ENCODE measurements around the gene ZCCHC14.

Gene ZCCHC14

DNA sequence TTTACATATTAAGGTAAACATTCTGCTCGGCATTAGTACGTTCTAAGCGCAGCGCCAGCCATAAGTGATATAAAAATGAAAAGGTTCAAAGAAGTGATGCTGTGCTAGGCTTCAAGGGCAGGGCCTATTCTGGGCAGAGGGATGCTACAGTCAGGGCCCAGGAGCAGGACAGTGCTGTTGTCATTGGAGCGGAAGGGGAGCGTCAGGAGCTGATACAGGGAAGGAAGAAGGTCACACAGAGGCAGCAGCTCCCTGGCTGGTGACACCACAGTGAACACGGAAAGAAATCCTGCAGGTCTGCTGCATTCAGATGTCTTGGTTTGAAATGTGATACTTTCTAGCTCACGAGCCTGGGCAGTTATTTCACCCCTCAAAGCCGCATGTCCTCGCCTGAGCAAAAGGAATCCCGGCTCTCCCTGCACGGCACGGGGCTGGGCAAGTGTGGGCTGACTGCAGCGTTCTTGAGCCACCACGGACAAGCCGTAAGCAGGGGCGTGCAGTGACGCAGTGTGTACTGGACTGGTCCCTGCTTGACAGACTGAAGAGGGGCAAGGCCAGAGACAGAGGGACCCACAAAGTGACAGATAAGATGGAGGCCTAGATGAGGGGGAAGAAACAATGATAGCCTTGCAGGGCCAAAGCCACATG, 41.1 kb downstream of the ZCCHC14 start:
- DNase-seq = no peak

DNA sequence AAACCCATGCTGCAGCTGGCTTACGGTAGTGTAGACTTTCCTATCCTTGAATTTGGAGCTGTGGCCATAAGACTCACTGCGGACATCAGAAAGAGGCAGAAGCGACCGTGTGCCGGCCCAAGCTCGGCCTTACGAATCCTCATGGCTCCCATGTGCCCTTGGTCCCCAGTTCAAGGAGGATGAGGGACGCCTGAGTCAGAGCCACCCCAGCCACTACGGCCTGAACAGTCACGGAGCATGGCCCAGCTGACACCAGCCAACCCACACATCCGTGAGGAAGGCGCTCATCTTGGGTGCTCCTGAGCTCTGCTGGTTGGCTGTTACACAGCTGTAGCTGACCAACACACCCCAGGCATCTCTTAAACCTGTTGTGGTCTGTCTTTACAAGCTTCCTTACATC, 44.0 kb downstream of the ZCCHC14 start:
- no peak for DNase-seq

DNA sequence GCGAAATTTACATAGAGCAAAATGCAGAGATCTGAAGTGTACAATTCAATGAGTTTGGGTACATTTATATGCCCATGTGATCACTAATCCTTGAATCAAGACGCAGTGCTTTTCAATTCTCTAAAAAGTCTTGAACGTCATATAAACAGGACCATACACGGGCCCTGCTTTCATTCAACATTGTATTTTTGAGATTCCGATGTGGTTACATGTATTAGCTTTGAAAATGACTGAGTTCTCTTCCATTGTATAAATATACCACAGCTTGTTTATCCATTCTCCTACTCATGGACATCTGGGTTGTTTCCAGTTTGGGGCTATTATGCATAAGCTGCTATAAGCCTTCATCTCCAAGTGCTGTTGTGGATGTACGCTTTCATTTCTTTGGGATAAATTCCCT, 45.5 kb downstream of the ZCCHC14 start:
- DNase-seq = no peak

DNA sequence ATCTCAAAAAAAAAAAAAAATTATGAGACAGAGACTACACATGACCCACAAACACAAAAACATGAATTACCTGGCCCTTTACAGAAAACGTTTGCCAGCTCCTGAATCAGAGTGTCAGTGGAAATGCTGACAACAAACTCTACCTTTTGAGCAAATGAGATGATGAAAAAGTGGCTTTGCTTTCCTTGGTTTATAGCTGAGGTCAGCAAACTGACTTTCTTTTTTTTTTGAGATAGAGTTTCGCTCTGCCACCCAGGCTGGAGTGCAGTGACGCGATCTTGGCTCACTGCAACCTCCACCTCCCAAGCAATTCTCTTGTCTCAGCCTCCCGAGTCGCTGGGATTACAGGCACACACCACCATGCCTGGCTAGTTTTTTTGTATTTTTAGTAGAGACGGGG, 46.3 kb downstream of the ZCCHC14 start:
- no peak for DNase-seq

DNA sequence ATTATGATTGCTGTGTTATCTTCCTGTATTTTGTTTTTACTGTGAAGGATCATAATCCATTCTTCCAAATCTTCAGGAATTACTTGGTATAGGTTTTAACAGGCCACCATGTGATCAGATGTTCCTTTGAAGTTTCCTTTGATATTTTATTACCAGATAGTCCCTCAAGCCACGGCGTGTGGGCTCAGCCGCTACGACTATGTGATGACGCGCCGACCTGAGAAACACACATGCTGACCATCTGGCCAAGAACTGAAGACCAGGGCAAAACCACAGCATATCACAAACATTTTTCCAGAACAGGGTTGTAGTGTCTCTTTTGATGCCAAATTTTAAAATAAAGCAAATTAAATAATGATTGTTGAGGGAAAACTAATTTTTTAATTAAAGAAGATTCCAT, 47.3 kb downstream of the ZCCHC14 start:
- no peak for DNase-seq

DNA sequence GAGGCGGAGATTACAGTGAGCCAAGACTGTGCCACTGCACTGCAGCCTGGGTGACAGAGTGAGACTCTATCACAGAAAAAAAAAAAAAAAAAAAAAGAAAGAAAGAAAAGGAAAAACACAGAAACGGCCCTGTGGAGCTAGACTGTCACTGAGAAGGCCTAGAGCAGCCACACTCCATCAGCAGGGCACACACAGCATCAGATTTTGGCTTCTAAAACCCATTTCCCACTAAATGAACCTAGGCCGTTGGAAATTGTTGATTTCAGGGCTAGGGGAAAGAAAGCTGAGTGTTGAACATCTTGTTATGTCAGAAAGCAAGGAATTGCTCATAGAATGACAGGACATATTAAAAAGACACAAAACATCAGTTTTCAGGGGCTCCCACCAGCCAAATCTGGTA, 48.9 kb downstream of the ZCCHC14 start:
- no peak for DNase-seq

DNA sequence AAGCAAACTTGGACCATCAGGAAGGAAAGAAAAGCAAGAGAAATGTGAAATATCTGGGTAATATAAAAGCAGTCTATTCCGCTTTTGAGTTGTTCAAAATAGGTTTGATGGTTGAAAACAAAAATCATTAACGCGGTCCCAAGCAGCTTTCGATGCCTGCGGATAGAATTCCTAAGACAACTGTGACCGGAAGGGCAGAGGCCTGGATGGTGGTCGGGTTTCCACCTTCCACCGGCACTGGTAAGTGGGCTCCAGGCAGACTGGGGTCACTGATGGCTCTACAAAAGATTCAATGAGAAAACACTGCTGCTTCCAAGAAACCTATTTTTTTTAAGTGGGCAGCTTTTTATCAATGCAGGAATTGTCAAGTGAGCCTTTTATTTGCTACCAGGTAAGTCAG, 49.8 kb downstream of the ZCCHC14 start:
- no peak for DNase-seq

DNA sequence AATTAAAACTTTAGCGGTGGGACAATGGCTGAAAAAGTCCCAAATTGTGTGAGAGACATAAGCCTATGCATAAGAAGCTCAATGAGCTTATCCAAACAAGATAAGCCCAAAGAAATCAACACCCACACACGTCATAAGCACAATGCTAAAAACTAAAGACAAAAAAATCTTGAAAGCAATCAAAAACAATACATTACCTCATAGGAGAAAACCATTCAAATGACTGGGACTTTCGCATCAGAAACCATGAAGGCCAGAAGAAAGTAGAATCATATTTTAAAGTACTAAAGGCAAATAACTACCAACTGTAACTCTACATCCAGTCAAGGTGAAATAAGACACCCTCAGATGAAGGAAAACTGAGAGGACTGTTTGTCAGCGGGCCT, 50.2 kb downstream of the ZCCHC14 start:
- no peak for DNase-seq

DNA sequence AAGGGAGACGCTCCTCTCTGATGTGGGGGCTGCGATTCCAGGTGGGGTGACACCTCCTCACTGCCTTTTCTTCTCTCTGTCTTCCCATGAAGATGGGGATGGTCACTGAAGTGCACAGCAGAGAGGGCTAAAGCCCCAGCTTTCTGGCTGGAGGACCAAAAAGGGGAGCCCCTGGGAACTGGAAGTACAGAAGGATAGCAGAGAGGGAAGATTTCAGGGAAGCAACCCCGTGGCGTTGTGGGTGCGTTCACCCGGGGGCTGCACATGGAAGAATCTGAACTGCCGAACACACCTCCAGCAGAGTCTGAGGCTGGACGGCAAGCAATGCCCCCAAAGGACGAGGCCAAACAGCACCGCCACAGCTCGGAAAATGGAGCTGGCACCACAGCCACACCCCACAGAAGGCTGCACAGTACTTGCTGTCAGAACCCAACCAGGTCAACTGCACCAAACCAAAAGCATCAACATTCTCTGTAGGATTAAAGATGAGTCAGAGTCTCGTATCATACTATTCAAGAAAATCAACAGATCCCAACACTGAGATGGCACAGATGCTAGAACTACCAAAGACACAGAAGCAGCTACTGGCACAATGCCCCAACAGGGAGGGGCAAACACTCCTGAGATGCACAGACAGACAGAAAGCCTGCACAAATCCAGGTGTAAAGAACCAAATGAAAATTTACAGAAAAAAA, 50.8 kb downstream of the ZCCHC14 start:
- DNase-seq = no peak

DNA sequence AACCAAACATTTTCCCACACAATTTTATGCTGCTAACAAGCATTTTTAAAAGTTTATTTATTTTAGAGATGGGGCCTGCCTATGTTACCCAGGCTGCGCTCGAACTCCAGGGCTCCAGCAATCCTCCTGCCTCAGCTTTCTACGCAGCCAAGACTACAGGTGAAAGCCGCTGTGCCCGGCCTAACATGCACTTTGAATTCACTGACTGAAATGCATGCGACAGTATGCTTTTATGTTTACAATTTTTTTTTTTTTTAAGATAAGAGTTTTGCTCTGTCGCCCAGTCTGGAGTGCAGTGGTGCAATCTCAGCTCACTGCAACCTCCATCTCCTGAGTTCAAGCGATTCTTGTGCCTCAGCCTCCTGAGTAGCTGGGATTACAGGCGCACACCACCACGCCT, 52.9 kb downstream of the ZCCHC14 start:
- no peak for DNase-seq

DNA sequence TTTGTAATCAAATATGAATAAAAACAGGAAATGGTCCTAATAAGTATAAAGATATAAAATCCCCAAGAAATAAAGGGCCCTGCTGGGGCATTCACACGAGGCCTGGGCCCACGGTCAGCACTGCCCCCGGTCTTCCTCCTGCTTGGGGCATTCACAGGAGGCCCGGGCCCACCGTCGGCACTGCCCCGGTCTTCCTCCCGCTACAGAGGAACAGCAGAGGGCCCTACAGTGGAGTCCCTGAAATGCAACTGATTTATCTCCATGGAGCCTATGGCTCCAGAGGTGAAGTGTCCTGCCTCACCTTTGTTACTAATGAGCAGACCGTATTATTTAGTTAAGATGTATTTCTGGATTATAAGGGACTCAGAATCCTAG, 54.2 kb downstream of the ZCCHC14 start:
- DNase-seq = no peak

DNA sequence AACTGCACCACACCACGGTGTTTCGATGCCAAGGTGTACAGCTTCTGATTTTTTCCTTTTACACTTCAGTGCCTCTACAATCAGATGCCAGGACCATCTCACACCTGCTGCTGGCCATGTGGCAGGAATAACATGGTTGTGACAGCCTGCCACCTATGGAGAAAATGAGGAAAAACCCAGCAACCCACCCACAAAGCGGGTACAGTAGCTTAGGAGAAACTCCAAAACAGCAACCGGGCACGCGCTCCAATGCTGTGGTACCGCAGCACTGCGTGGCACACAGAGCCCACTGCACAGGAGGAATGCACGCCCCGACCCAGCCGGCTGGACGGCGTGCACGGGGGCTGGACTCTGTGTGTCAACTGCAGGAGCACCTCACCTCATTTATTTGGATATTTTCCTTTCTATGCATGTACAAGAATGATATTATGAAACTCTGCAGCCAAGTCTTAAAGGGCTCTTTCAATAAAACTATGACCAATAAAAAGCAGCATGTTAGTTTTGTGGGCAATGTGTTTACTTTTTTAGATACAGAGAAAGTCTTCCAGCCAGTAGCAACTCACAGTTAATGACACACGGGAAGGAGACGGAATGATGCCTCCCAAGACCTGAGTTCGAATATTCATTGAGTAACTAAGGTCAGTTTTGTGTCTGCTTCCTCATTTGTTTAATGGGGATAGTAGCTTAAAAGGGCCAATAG, 54.8 kb downstream of the ZCCHC14 start:
- DNase-seq = peak in 1 of 3 experiments; percentile 7

DNA sequence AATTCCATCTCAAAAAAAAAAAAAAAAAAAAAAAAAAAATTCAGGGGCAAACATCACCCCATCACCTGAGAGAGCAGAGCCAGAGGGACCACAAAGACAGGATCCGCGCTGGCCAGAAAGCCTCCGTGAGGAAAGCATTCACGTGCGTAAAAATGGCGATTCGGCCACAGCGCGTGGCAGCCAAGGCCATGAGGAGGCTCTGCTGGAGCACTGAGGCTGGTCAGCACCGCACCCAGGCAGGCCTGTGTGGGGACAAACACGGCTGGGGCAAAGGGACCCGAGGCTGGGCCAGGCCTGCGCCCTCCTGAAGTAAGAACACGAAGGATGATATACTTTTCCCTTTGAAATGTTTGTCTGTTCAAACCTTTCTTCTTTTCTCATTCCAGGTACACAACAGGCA, 55.5 kb downstream of the ZCCHC14 start:
- DNase-seq = no peak

DNA sequence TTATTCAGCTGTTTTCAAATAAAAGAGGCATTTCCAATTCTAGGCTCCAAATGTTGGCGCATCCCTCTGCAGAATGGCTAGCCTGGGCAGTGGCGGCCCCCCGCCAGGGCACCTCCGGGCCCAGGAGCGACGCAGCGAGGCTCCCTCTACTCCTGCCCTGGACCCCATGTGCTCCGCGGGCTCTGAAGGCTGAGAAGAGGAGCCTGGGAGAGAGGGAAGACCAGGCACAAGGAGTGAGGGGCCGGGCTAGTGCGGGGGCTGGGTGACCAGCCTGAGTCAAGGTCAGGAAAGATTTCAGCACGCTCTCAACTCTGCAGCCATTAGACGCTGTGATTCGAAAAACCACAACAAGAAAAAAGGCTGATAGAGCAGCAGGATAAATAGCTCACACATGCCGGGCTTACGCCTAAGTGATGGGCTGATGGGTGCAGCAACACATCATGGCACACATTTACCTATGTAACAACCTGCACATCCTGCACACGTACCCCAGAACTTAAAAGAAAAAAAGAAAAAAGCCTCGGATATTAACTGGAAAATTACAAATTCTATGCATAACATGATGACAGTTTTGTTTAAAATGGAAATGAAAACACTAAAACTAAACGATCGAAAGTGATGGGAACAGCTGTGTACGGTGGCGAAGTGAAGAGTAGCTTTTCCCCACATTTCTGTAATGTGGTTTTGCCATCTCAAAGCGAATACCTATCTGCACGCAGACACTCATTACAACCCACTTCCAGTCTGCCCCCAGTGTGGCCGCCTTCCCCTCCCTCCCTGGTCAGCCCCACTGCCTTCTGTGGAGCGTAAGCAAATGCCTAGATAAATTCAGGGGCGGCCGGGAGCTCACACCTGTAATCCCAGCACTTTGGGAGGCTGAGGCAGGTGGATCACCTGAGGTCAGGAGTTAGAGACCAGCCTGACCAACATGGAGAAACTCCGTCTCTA, 56.3 kb downstream of the ZCCHC14 start:
- no peak for DNase-seq

DNA sequence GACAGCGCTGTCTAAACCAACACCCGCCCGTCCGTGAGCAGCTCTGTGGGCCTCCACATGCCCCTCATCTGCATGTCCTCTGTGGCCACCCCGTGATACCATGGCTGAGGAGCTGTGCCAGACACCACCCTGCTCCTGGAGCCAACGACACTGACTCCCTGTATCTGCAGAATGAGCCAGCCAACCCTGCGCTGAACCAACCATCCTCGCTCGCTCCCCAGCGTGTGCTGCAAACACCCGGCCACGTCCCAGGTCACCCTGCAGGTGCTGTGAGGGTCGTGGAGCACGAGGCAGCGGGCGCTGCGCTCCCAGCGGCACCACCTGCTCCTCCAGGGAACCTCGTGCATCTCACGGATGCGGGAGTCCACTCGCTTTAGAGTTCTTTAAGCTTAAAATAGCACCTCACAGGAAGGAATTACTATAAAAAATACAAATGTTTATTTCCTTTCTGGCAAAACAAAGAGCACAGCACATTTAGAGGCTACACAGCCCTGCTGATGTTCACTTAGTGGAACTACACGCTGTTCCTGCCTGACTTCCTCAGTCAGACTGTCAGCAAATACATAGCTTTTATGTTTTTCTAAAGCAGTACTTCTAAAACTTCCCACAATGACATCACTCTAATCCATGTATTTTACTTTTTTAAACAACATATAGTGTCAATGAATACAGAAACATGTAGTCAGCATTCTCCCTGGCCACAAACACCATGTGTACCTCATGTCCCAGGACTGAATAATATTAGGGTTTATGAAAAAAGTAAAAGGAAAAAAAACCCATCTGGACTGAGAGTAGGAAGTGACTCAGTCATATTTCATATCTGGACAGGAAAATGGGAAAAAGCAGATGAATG, 57.2 kb downstream of the ZCCHC14 start:
- no peak for DNase-seq

DNA sequence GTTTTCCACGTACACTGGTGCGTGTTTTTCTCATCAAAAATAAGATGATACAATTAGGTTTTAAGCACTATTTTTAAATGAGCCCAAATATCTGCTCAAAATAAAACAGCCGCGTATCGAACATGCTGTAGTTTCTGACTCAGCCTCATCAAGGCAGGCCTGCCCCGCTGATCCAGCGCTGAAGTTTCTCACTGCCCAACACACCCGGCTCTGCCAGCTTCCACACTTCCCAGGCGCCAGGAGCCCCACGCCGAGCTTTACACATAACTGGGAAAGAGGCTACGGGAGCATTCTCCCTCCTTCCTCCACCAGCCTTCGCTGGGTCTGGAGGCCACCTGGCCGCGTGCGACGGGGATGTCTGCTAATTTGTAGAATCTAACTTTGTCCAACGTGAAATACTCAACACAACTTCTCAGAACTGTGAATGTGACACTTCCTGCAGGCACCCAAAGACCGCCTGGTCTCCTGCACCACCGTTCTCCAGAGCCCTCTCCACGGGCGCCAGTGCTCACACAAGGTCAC, 58.6 kb downstream of the ZCCHC14 start:
- DNase-seq = no peak

DNA sequence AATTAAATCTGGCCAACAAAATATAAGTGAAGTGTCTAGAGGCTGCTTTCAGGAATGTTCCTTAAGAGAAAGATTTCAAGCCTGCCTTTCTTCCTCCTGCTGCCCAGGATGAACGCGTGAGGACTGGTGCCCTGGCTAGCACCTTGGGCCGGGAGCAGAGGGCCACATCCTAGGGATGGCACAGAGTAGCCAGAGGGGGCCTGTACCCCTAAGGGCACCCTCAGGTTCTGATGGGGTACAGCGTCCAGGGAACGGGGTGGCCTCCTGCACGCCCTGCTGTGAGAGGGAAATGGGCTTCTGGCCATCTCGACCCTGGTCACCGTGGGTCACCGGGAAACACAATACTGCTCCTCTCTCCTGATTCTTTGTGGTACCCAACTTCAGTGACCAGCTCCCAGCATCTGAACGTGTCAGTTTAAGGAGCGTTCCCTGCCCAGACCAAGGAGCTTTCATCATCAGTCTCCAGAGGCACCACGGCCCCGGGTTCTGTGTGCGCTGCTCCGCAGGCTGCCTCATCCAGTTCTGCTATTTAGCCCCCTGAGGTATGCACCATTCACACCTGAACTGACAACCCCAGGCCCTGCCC, 60.4 kb downstream of the ZCCHC14 start:
- no peak for DNase-seq

DNA sequence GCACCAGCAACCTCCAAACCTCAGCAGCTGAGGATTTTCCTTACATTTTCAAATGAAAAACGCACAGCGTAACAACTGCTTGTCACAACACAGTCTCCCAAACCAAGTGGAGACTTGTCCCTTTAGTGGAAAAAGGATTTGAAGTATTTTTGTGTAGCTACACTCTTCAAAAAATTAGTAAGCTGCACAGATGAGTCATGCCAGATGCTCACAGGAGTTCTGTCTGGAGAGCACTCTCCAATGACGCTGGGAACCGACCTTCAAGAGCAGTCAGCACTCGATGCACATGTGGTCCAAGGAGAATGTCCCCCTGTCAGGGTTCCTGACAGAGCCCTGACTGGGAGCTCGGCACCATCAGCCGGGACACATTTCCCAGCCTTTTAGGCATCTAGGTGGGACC, 60.9 kb downstream of the ZCCHC14 start:
- DNase-seq = no peak

DNA sequence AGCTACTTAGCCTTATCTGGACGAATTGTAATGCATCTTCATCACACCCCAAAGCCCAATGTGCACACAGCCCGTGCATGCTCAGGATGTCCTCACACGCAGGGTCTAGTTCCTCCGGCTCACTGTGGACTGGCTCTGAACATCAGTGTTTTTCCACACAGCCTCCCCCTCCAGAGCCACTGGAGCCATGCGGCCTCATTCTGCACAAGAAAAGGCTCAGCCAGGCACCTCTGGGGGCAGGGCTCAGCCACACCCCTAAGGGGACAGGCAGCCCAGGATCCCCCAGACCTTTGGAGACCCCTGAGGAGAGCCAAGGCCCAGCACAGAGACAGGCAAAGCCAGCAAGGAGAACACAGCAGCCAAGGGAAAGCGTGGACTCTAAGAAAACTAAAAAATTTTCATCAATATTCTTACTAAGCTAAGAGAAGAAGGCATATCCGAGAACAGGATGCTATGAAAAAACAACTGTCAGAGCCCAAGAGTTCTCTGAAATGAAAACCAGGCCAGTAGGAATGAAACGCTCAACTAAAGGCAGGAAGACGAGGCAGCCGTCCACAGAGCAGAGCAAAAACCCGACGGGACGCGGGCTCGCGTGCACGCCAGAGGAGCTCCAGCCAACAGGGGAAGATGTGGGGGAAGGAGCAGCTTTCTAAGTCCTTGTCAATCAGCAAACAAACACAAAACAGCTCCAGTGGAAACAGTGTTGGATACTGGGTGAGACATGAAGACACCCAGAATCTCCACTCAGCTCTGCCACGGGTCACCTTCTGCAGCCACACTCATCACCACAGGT, 66.2 kb downstream of the ZCCHC14 start:
- no peak for DNase-seq

DNA sequence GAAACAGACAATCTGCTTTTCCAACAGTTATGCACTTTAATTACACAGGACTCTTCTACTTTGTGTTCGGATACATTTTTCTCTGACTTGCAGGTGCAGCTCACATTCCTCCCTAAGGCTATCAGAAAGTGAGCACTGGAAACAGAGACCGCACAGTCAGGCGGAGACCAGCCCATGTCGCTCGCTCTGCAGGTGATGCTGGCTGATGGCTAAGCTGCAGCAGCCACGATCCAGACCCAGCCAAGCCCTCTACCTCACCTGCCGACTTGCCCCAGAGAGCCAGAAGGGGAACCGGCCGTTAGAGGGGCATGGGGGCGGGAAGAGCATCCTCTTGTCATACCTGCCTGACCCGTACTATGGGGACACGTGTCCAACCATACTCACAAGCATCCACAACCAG, 66.9 kb downstream of the ZCCHC14 start:
- DNase-seq = no peak

DNA sequence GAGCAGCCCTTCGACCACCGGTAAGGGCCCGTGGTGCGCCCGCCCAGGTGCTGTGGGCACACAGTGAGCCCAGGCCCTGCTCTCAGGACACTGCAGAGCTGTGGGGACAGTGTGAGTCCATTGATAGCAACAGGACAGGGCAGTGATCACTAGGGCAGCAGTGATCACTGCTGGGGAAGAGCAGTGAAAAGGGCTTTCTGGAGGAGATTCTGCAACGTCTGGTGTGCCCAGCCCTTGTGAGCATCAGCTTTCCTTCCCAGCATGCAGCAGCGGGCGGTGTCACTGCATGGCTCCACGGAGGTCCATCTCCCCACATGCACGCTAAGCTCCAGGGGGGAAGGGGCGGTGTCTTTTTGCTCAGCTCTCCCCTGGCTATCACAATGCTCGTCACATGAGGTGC, 68.6 kb downstream of the ZCCHC14 start:
- DNase-seq = no peak
